Mucosa of descending colon (tissue), 3 donors: ENCODE results near the gene EFCC1. TPM values are rescaled to one million over a fixed set of nuclear protein-coding genes. Genes with fewer than 3 reads are reported as not detected.

ENCODE experiments used
- ATAC-seq: fragments of 200-7000 bp; cut with Tn5 transposase; one replicate; pipeline ENCODE4 v1.9.1; 2020; ENCODE audit warnings: mild to moderate bottlenecking, moderate library complexity
- DNase-seq, 3 donors: peaks; one replicate each; pipeline ENCODE4 v3.0.0-alpha.2; 2020
- H3K36me3 ChIP-seq: fragments of 200-600 bp; one replicate; pipeline ENCODE4 v1.8.0; 2021; ENCODE audit warnings: low read depth, mild to moderate bottlenecking
- H3K4me1 ChIP-seq: fragments of 200-600 bp; one replicate; pipeline ENCODE4 v1.8.0; 2021; ENCODE audit warnings: low read depth, mild to moderate bottlenecking
- H3K4me3 ChIP-seq: fragments of 200-600 bp; one replicate; pipeline ENCODE4 v1.8.0; 2021; ENCODE audit warnings: mild to moderate bottlenecking
- H3K9me3 ChIP-seq: fragments of 200-600 bp; one replicate; pipeline ENCODE4 v1.8.0; 2021; ENCODE audit warnings: mild to moderate bottlenecking
- CTCF ChIP-seq: fragments of 200-600 bp; IDR thresholded peaks from one replicate; pipeline ENCODE4 v1.8.0; 2022; ENCODE audit warnings: antibody characterized with exemption, mild to moderate bottlenecking
- intact Hi-C, 2 donors: fragments of 100-400 bp; cut with DNase I in 1 of 2; cut with micrococcal nuclease in 1 of 2; formaldehyde crosslinking; loops; one replicate each; pipeline versions ENCODE4 v1.11.0 to v1.11.1; 2022; cut with DNase I, micrococcal nuclease
- total RNA-seq, 3 donors: library from RNA; stranded (reverse); fragmentation: NEBNext Ultra II Directional in 2 of 3; extraction: Animal tissue kit (Norgen Biotek cat#: 25700) in 2 of 3; gene quantifications; one replicate each; pipeline versions ENCODE4 v1.2.1 to v1.2.4, GENCODE V29; 2021 to 2023
- donor health status: DM: no; HTN: no; CAD: no; lungs with moderate emphysema.
- donor health status: DM: no; HTN: no; CAD: no.
- donor health status: DM: no; HTN: yes; CAD: no.

Gene EFCC1
- total RNA-seq, 3 donors from 2014 or later, result 1.8 to 12.0 (median 3.6) TPM

- Histone ChIP-seq H3K9me3 (no peaks in the 10 kb centered on the region), H3K36me3 (no peaks in the 10 kb centered on the region), H3K4me3 (no peak overlapping the region), H3K4me1 (peaks cover 4% of the 10 kb centered on the region)
- intact Hi-C loops, result no loop called here
- DNase-seq (peak in 2 of 3 donors; percentile 16 to 43), ATAC-seq (no peak)
- no peak for TF ChIP-seq CTCF
Observed at GRCh38 chr3:129033633-129034321, 32.7 kb downstream of the EFCC1 start.

GRCh38 chr3:129034642-129035041, 33.5 kb downstream of the EFCC1 start:
- DNase-seq, result peak in 1 of 3 donors; percentile 30
- TF ChIP-seq CTCF, result no peak
- Histone ChIP-seq H3K4me3 (no peak overlapping the region), H3K36me3 (no peaks in the 10 kb centered on the region), H3K4me1 (peaks cover 8% of the 10 kb centered on the region), H3K9me3 (no peaks in the 10 kb centered on the region)
- peak; percentile 39 for ATAC-seq
- intact Hi-C loops, result no loop called here

GRCh38 chr3:129035360-129036221, 34.5 kb downstream of the EFCC1 start:
- peaks cover 9% of the 10 kb centered on the region for H3K4me1 ChIP-seq
- ATAC-seq, result no peak
- no peak overlapping the region for H3K4me3 ChIP-seq
- no peaks in the 10 kb centered on the region for H3K9me3 ChIP-seq
- H3K36me3 ChIP-seq, result no peaks in the 10 kb centered on the region
- intact Hi-C loops, result no loop called here
- peak in 1 of 3 donors; percentile 13 for DNase-seq
- no peak for TF ChIP-seq CTCF

GRCh38 chr3:129036222-129037092, 35.4 kb downstream of the EFCC1 start:
- no peak for TF ChIP-seq CTCF
- ATAC-seq, result no peak

GRCh38 chr3:129037093-129037419, 36.0 kb downstream of the EFCC1 start:
- no peak for TF ChIP-seq CTCF
- ATAC-seq, result no peak
- Histone ChIP-seq H3K9me3 (no peaks in the 10 kb centered on the region), H3K4me3 (no peak overlapping the region), H3K36me3 (no peaks in the 10 kb centered on the region), H3K4me1 (peaks cover 9% of the 10 kb centered on the region)
- no peak for DNase-seq
- intact Hi-C loops, result no loop called here

More at GRCh38 chr3:129036222-129037092, 35.4 kb downstream of the EFCC1 start:
- intact Hi-C loops, result no loop called here
- peak in 2 of 3 donors; percentile 10 to 22 for DNase-seq
- Histone ChIP-seq H3K4me1 (peaks cover 9% of the 10 kb centered on the region), H3K4me3 (no peak overlapping the region), H3K9me3 (no peaks in the 10 kb centered on the region), H3K36me3 (no peaks in the 10 kb centered on the region)
